HG02885 (cell line): ENCODE results near the gene SEMA5A.

Experiments
- ATAC-seq: cut with Tn5 transposase; IDR thresholded peaks from one replicate; pipeline ENCODE4 v1.9.1; 2021; ENCODE audit warnings: mild to moderate bottlenecking; ENCODE audit not compliant: unreplicated experiment, poor library complexity

Gene SEMA5A

GRCh38 chr5:9479990-9480389 is 65.9 kb downstream of the SEMA5A start:
- no peak for ATAC-seq

DNA sequence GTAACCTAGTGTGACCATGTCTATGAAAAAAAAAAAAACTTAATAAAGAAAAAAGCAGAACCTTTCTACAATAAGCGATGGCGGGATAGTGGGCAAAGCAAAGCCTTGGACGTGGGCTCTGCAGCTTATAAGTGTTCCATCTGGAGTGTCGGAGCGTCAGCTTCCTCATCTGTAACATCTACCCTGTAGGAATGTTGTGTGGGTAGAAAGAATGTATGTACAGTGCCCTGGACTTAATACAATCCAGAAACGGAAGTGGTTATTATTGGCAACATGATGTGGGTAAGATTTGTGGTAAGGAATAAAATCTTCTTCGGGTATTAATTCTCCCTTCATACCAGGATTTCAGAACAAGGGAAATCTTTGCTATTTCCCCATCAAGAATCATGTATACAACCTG is 66.5 kb downstream of the SEMA5A start:
- no peak for ATAC-seq

- ATAC-seq, result no peak
Measured at GRCh38 chr5:9477537-9477936, 68.3 kb downstream of the SEMA5A start.

DNA sequence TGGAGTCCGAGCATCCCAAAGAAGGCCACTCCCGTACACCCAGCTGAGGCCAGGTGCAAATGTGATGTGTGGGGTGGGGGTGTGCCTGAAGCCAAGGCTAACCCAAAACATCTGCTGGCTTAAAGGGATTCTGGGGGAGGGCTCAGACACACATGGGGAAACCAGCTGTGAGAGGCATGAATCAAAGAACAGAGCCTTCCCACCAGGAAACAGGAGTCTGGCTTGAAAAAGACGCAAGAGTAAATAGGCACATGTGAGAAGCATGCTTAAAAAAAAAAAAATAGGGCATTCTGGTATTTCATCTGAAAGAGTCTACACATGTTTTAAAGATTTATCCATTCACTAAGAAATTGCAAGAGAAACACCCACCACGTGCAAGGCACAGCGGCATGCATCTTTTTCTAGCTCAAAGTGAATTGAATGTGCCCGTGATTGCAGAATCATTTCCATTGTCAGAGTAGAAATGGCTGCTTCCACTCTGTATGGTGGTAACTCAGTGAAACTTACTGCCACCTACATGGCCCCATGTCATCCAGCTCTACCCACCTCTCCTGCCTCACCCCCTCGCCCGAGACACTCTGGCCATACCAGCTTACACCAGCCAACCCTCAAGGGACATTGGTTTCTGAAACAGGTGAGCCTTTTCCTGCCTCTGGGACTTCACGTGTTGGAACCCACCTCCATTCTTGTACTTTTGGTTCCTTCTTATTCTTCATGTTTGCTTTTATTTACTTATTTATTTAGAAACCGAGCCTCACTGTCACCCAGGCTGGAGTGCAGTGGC is 71.5 kb downstream of the SEMA5A start:
- ATAC-seq, result no peak

- ATAC-seq, result no peak
Measured at GRCh38 chr5:9473624-9474023, 72.3 kb downstream of the SEMA5A start.

GRCh38 chr5:9470410-9470809 is 75.5 kb downstream of the SEMA5A start:
- ATAC-seq, result no peak

GRCh38 chr5:9468060-9468388 is 77.9 kb downstream of the SEMA5A start:
- no peak for ATAC-seq

GRCh38 chr5:9467199-9468059 is 78.4 kb downstream of the SEMA5A start:
- no peak for ATAC-seq

- ATAC-seq, result no peak
Measured at GRCh38 chr5:9466697-9467096, 79.2 kb downstream of the SEMA5A start.

- no peak for ATAC-seq
Measured at GRCh38 chr5:9464478-9464877, 81.4 kb downstream of the SEMA5A start.

DNA sequence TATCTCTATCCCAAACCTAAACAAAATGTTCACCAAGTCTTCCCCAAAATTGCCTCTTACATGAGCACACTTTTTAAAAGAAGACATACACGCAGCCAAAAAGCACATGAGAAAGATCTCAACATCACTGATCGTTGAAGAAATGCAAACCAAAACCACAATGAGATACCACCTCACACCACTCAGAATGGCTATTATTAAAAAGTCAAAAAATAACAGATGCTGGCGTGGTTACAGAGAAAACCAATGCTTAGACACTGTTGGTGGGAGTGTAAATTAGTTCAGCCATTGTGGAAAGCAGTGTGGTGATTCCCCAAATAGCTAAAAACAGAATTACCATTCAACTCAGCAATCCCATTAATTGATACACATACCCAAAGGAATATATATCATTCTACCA is 83.8 kb downstream of the SEMA5A start:
- ATAC-seq, result no peak

GRCh38 chr5:9460885-9461645 is 84.8 kb downstream of the SEMA5A start:
- ATAC-seq, result no peak

DNA sequence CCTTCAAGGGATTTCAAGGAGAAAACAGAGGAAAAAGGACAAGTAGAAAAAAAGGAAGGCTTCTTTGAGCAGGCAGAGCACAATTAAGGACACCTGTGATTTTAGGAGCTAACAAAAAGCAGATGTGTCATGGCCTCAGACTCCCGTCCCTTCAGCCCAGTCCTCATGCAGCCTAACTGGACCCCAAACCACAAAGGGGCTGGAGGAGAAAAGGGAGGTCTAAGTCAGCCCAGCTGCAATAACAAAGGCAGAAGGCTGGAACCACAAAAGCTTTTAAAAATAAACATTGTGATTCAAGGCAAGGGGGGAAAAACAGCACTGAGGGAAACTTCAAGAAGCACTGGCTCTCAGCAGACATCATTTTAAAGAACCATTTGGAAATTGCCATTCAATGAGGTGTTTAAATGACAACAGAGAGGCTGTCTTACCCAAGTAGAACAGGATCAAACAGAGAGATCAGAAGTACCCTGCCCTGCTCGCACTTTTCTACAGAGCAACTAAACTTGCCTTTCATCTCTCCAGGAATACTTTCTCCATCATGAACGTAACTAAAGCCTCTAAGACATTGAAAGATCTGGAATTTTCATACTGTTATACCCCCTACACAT is 89.3 kb downstream of the SEMA5A start:
- ATAC-seq, result no peak

- peak; percentile 38 for ATAC-seq
Measured at GRCh38 chr5:9455826-9456434, 89.9 kb downstream of the SEMA5A start.

GRCh38 chr5:9454491-9454890 is 91.4 kb downstream of the SEMA5A start:
- no peak for ATAC-seq

- ATAC-seq, result peak; percentile 41
Measured at GRCh38 chr5:9454012-9454481, 91.8 kb downstream of the SEMA5A start.

DNA sequence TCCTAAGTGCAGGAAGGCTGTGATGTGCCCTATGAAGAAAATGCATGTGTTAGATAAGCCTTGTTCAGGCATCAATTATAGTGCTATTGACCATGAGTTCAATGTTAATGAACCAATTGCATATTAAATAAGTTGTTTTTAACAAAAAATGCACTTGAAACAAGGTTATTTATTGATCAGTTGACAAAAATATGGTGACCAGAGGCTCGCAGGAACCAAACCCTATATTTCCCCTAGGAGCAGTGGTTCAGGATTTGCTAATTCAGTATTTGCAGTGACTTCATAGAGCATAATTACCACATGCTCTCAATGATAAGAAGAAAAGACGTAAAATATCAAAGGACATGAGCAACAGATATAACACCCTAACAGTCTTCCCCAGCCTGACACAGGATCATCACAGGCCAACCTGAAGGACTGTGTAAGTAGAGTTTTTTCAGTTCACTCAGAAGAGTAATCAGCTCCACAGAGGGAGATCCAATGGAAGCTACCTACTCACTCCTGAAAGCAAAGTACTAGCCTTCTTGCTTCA is 92.3 kb downstream of the SEMA5A start:
- ATAC-seq, result no peak

GRCh38 chr5:9452181-9452580 is 93.7 kb downstream of the SEMA5A start:
- no peak for ATAC-seq

GRCh38 chr5:9451037-9451436 is 94.8 kb downstream of the SEMA5A start:
- no peak for ATAC-seq

DNA sequence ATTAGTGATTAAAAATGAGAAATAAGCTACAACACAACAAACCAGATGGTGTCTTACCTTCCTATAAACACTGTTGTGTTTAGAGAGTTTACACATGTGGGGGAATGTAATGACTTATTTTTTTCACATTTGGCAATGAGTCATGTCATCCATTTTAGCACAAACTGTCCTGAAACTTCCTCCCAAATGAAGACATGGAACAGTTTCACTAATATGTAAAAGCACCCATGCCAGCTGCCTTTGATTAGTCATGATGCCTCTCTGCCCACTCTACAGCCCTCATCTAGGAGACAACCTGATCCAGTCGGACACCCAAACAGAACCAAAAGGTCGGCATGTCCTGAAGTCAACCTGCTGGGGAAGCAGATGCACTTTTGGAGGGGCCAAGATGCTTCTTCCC is 98.2 kb downstream of the SEMA5A start:
- ATAC-seq, result no peak
